ENCODE data around the gene PCP2. TPM values are rescaled to one million over a fixed set of nuclear protein-coding genes. Genes with fewer than 3 reads are reported as not detected.

Gene PCP2
- total RNA-seq, 1 experiment from 2014 or later: not detected

DNA sequence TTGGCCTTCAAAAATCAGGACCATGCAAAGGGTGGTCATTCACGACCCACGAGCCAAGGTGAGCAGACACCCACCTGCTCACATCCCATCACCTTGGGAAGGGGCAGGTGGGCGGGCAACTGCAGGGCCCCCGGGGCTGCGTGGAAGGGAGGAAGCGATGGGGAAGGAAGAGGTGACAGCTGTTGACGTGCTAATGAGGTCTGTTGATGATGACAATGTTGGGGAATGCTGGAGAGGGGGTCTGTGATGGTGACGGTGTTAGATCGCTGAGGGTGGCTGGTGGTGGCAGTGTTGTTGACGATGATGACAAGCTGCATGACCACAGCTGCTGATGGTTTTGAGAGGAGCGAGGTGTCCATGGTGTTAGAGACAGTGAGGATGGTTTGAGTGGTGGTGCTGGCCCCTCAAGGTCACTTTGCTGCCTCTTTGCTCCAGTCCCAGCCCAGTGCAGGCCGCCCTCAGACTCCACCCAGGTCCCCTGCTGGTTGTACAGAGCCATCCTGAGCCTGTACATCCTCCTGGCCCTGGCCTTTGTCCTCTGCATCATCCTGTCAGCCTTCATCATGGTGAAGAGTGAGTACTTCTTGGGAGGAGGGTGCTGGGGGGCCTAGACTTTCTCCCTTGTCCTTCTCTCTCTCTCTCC, 44.3 kb upstream of the PCP2 start:
- TF ChIP-seq, protein P1, sequence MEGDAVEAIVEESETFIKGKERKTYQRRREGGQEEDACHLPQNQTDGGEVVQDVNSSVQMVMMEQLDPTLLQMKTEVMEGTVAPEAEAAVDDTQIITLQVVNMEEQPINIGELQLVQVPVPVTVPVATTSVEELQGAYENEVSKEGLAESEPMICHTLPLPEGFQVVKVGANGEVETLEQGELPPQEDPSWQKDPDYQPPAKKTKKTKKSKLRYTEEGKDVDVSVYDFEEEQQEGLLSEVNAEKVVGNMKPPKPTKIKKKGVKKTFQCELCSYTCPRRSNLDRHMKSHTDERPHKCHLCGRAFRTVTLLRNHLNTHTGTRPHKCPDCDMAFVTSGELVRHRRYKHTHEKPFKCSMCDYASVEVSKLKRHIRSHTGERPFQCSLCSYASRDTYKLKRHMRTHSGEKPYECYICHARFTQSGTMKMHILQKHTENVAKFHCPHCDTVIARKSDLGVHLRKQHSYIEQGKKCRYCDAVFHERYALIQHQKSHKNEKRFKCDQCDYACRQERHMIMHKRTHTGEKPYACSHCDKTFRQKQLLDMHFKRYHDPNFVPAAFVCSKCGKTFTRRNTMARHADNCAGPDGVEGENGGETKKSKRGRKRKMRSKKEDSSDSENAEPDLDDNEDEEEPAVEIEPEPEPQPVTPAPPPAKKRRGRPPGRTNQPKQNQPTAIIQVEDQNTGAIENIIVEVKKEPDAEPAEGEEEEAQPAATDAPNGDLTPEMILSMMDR (IDR thresholded peaks at IDR 0.05): no peak
- TF ChIP-seq TCF7L2 (IDR thresholded peaks at IDR 0.05; ENCODE audit: low read depth, low read length): no peak
- TF ChIP-seq SIN3A (IDR thresholded peaks at IDR 0.05; ENCODE audit: borderline replicate concordance, insufficient read depth, low read depth, low read length): no peak
- no peak for TF ChIP-seq POLR2AphosphoS5 (IDR thresholded peaks at IDR 0.05; ENCODE audit: low read depth, low read length)
- TF ChIP-seq, protein P2, sequence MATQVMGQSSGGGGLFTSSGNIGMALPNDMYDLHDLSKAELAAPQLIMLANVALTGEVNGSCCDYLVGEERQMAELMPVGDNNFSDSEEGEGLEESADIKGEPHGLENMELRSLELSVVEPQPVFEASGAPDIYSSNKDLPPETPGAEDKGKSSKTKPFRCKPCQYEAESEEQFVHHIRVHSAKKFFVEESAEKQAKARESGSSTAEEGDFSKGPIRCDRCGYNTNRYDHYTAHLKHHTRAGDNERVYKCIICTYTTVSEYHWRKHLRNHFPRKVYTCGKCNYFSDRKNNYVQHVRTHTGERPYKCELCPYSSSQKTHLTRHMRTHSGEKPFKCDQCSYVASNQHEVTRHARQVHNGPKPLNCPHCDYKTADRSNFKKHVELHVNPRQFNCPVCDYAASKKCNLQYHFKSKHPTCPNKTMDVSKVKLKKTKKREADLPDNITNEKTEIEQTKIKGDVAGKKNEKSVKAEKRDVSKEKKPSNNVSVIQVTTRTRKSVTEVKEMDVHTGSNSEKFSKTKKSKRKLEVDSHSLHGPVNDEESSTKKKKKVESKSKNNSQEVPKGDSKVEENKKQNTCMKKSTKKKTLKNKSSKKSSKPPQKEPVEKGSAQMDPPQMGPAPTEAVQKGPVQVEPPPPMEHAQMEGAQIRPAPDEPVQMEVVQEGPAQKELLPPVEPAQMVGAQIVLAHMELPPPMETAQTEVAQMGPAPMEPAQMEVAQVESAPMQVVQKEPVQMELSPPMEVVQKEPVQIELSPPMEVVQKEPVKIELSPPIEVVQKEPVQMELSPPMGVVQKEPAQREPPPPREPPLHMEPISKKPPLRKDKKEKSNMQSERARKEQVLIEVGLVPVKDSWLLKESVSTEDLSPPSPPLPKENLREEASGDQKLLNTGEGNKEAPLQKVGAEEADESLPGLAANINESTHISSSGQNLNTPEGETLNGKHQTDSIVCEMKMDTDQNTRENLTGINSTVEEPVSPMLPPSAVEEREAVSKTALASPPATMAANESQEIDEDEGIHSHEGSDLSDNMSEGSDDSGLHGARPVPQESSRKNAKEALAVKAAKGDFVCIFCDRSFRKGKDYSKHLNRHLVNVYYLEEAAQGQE (IDR thresholded peaks at IDR 0.05; ENCODE audit: insufficient read depth in 1 of 2, low read depth in 2 of 2, low read length in 1 of 2): no peak
- ChIA-PET CTCF (no interaction called here), POLR2A (interaction anchor here (0.5 kb wide), 1 partner anchor 48 kb away, joined by 4 read pairs; the partner anchor contains the start of genes PET100 and XAB2)
- Histone ChIP-seq H3K27ac (ENCODE audit: low read length) (no peak overlapping the region), H3K9me3 (ENCODE audit: control insufficient read depth, insufficient read depth, low read depth, low read length) (no peaks in the 10 kb centered on the region), H3K36me3 (ENCODE audit: control insufficient read depth, insufficient read depth, low read length) (no peaks in the 10 kb centered on the region; the same call in 1 of the 2 replicates), H3K4me1 (ENCODE audit: control insufficient read depth, insufficient read depth, low read length) (no peaks in the 10 kb centered on the region; the same call in 1 of the 2 replicates), H3K27me3 (ENCODE audit: control insufficient read depth, insufficient read depth, low read length) (no peaks in the 10 kb centered on the region), H3K4me3 (ENCODE audit: low read depth in 2 of 2, low read length in 2 of 2) (no peak overlapping the region)
- no peak for DNase-seq (ENCODE audit: low read depth, low spot score)
- intact Hi-C loops (cut with micrococcal nuclease; ENCODE audit: unreplicated experiment): no loop called here
- ATAC-seq: no peak
- in situ Hi-C loops (cut with HindIII; ENCODE audit: low pct_unique_long_range_greater_than_20kb, low sequenced_read_pairs): no loop called here
- no TSS peak for BruUV-seq (replicated peaks)

DNA sequence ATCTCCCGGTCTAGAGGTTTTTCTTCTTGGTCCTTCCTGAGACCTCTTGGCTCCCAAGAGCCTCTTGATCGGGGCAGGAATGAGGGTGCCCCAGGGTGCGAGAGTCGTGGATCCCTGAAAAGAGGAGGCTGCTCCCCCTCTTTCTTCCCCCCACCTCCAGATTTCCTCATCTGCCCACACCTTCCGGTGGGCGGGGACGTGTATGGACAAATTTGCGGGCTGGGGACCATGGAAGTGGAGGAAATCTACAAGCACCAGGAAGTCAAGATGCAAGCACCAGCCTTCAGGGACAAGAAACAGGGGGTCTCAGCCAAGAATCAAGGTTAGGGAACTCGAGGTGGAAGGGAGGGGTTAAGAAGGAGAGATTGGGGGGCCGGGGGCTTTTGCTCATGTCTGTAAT, 43.3 kb upstream of the PCP2 start, which contains the start of gene MCEMP1:
Gene MCEMP1 (plus strand): TSS at position 237 of the 400 bp plus-strand sequence. CDS start 31 bp downstream, at position 268.
- no peak within 1 kb of the TSS for H3K4me3 ChIP-seq (ENCODE audit: low read depth in 2 of 2, low read length in 2 of 2)
- H3K27ac ChIP-seq (ENCODE audit: low read length): no peak within 1 kb of the TSS
- intact Hi-C loops (cut with micrococcal nuclease; ENCODE audit: unreplicated experiment): no loop called here
- POLR2A ChIA-PET: no interaction called here
- in situ Hi-C loops (cut with HindIII; ENCODE audit: low pct_unique_long_range_greater_than_20kb, low sequenced_read_pairs): no loop called here
- DNase-seq (ENCODE audit: low read depth, low spot score) (no peak), ATAC-seq (no peak)
- TF ChIP-seq, protein P2 (IDR thresholded peaks at IDR 0.05; ENCODE audit: insufficient read depth in 1 of 2, low read depth in 2 of 2, low read length in 1 of 2): no peak
- no TSS peak for BruUV-seq (replicated peaks)
- CTCF ChIA-PET: interaction anchor here (0.6 kb wide), 1 partner anchor 123 kb away, joined by 10 read pairs; no protein-coding TSS in a partner anchor
- H3K9me3 ChIP-seq (ENCODE audit: control insufficient read depth, insufficient read depth, low read depth, low read length): no peaks in the 10 kb centered on the region
- no peaks in the 10 kb centered on the region; the same call in 1 of the 2 replicates for H3K4me1 ChIP-seq (ENCODE audit: control insufficient read depth, insufficient read depth, low read length)
- no peaks in the 10 kb centered on the region for H3K27me3 ChIP-seq (ENCODE audit: control insufficient read depth, insufficient read depth, low read length)
- no peaks in the 10 kb centered on the region; the same call in 1 of the 2 replicates for H3K36me3 ChIP-seq (ENCODE audit: control insufficient read depth, insufficient read depth, low read length)
